Stimulated activated CD8-positive, alpha-beta memory T cell treated with anti-CD3 and anti-CD28 coated beads, Interleukin-15, amount 100 ng/mL, for 48 hours (primary cell): ENCODE results near the gene PRSS8.
"Not testable (repeated sequence)": the region's sequence is repeated elsewhere in the genome, so short reads cannot be mapped to it uniquely, and the experiment has no call there.

Experiments
- DNase-seq, 2 donors: peaks; one replicate each; pipeline ENCODE4 v3.0.0-alpha.2; 2020; ENCODE audit warnings: low read depth in 2 of 2

The PRSS8 gene

GRCh38 chr16:31105677-31106213 lies 29.8 kb downstream of the PRSS8 start:
- peak; percentile 76 to 80 for DNase-seq

- DNase-seq, result not testable (repeated sequence)
Observed at GRCh38 chr16:31100876-31101641, 34.5 kb downstream of the PRSS8 start.

- no peak for DNase-seq
Observed at GRCh38 chr16:31099860-31100638, 35.5 kb downstream of the PRSS8 start.

- DNase-seq, result peak; percentile 85 to 87
Observed at GRCh38 chr16:31094424-31095120, 41.0 kb downstream of the PRSS8 start, which contains the start of gene VKORC1. Gene VKORC1, minus strand, starts transcription at chr16:31094797. Its CDS starts 68 bp downstream, at chr16:31094729.

GRCh38 chr16:31094088-31094423 lies 41.5 kb downstream of the PRSS8 start:
- DNase-seq, result no peak

GRCh38 chr16:31093132-31093703 lies 42.3 kb downstream of the PRSS8 start:
- DNase-seq, result no peak

- no peak for DNase-seq
Observed at GRCh38 chr16:31092330-31092729, 43.2 kb downstream of the PRSS8 start.

- DNase-seq, result no peak
Observed at GRCh38 chr16:31090540-31090939, 45.0 kb downstream of the PRSS8 start.

- DNase-seq, result no peak
Observed at GRCh38 chr16:31089199-31089598, 46.3 kb downstream of the PRSS8 start.

- DNase-seq, result no peak
Observed at GRCh38 chr16:31088459-31089183, 46.9 kb downstream of the PRSS8 start, which contains the start of gene PRSS53. Gene PRSS53, minus strand, starts transcription at chr16:31088943. Its CDS starts 134 bp downstream, at chr16:31088809.

GRCh38 chr16:31087971-31088370 lies 47.6 kb downstream of the PRSS8 start:
- DNase-seq, result no peak

GRCh38 chr16:31087481-31087880 lies 48.0 kb downstream of the PRSS8 start:
- DNase-seq, result no peak

GRCh38 chr16:31086629-31086906 lies 49.0 kb downstream of the PRSS8 start:
- no peak for DNase-seq

GRCh38 chr16:31085873-31086628 lies 49.5 kb downstream of the PRSS8 start:
- no peak for DNase-seq

- no peak for DNase-seq
Observed at GRCh38 chr16:31085411-31085810, 50.1 kb downstream of the PRSS8 start.

GRCh38 chr16:31084584-31085302 lies 50.8 kb downstream of the PRSS8 start:
- DNase-seq, result no peak

- DNase-seq, result no peak
Observed at GRCh38 chr16:31083981-31084380, 51.5 kb downstream of the PRSS8 start.

GRCh38 chr16:31083556-31083955 lies 52.0 kb downstream of the PRSS8 start:
- no peak for DNase-seq

GRCh38 chr16:31083081-31083480 lies 52.4 kb downstream of the PRSS8 start:
- no peak for DNase-seq
